A172 (cell line): Measurements from ENCODE around the gene TRIM7. TPM values are rescaled to one million over a fixed set of nuclear protein-coding genes. Genes with fewer than 3 reads are reported as not detected.

Experiments
- DNase-seq: peaks from one replicate; pipeline ENCODE4 v3.0.0-alpha.2; 2015; ENCODE audit warnings: low spot score
- total RNA-seq: library from RNA; depleted of rRNA; stranded (reverse); fragments of >200 nt; shearing (Covaris generic); gene quantifications from 2 replicates; pipeline ENCODE4 v1.2.3, GENCODE V29; 2014

TRIM7 gene
- total RNA-seq, 1 experiment from 2014 or later, result 19.0 TPM

GRCh38 chr5:181173027-181173419 lies 32.0 kb downstream of the TRIM7 start:
- no peak for DNase-seq

GRCh38 chr5:181171782-181172181 lies 33.2 kb downstream of the TRIM7 start:
- DNase-seq, result no peak

GRCh38 chr5:181170996-181171395 lies 34.0 kb downstream of the TRIM7 start:
- DNase-seq, result no peak

- DNase-seq, result no peak
Observed at GRCh38 chr5:181170237-181170825, 34.7 kb downstream of the TRIM7 start.

- peak; percentile 72 for DNase-seq
Observed at GRCh38 chr5:181169459-181170236, 35.3 kb downstream of the TRIM7 start.

GRCh38 chr5:181168595-181169118 lies 36.3 kb downstream of the TRIM7 start:
- no peak for DNase-seq

GRCh38 chr5:181167814-181168488 lies 37.0 kb downstream of the TRIM7 start:
- no peak for DNase-seq

- no peak for DNase-seq
Observed at GRCh38 chr5:181166812-181167733, 37.9 kb downstream of the TRIM7 start.

- DNase-seq, result no peak
Observed at GRCh38 chr5:181164076-181164952, 40.7 kb downstream of the TRIM7 start.

GRCh38 chr5:181163487-181164075 lies 41.4 kb downstream of the TRIM7 start:
- DNase-seq, result no peak

- DNase-seq, result no peak
Observed at GRCh38 chr5:181161534-181162175, 43.3 kb downstream of the TRIM7 start.

- DNase-seq, result peak; percentile 83
Observed at GRCh38 chr5:181160755-181161533, 44.1 kb downstream of the TRIM7 start.

GRCh38 chr5:181160152-181160754 lies 44.7 kb downstream of the TRIM7 start:
- DNase-seq, result peak; percentile 69

- DNase-seq, result peak; percentile 84
Observed at GRCh38 chr5:181159286-181160151, 45.5 kb downstream of the TRIM7 start.

GRCh38 chr5:181158869-181159268 lies 46.1 kb downstream of the TRIM7 start:
- DNase-seq, result no peak

GRCh38 chr5:181156758-181157157 lies 48.2 kb downstream of the TRIM7 start:
- no peak for DNase-seq

GRCh38 chr5:181153814-181154213 lies 51.2 kb downstream of the TRIM7 start:
- no peak for DNase-seq
